ENCODE results near the gene KRT12.
"Not testable (repeated sequence)": the region's sequence is repeated elsewhere in the genome, so short reads cannot be mapped to it uniquely, and the experiment has no call there.

DNA sequence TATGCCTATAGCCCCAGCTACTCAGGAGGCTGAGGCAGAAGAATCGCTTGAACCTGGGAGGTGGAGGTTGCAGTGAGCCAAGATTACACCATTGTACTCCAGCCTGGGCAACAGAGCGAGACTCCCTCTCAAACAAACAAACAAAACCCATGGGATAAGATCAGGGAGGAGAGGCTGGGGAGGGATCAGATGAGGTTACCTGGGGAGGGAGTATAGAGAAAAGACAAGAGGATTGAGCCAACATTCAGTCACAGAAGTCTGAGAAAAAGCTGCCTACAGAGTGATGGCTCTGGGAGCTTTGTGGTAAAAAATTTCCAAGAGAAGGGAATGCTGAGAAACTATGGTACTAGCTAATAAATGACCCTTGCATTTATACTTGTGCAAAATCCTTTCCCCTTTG is 8.4 kb downstream of the KRT12 start:
- TF ChIP-seq, protein P1, sequence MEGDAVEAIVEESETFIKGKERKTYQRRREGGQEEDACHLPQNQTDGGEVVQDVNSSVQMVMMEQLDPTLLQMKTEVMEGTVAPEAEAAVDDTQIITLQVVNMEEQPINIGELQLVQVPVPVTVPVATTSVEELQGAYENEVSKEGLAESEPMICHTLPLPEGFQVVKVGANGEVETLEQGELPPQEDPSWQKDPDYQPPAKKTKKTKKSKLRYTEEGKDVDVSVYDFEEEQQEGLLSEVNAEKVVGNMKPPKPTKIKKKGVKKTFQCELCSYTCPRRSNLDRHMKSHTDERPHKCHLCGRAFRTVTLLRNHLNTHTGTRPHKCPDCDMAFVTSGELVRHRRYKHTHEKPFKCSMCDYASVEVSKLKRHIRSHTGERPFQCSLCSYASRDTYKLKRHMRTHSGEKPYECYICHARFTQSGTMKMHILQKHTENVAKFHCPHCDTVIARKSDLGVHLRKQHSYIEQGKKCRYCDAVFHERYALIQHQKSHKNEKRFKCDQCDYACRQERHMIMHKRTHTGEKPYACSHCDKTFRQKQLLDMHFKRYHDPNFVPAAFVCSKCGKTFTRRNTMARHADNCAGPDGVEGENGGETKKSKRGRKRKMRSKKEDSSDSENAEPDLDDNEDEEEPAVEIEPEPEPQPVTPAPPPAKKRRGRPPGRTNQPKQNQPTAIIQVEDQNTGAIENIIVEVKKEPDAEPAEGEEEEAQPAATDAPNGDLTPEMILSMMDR (IDR thresholded peaks at IDR 0.05): not testable (repeated sequence)
- TF ChIP-seq POLR2AphosphoS5 (IDR thresholded peaks at IDR 0.05; ENCODE audit: insufficient read depth in 1 of 2, low read depth in 1 of 2); POLR2A (IDR thresholded peaks at IDR 0.05): not testable (repeated sequence)
